Endodermal cell (in vitro differentiated cells): ENCODE measurements around the gene KCNK15. TPM values are rescaled to one million over a fixed set of nuclear protein-coding genes. Genes with fewer than 3 reads are reported as not detected.

Experiments
- DNase-seq: peaks from one replicate; pipeline ENCODE4 v3.0.0-alpha.2; 2017
- H3K27ac ChIP-seq: 2 replicates; pipeline ENCODE4 v1.5.1; 2013; ENCODE audit warnings: mild to moderate bottlenecking, low read depth, low read length, moderate library complexity
- H3K27me3 ChIP-seq: 2 replicates; pipeline ENCODE4 v1.6.1; 2013; ENCODE audit warnings: mild to moderate bottlenecking, low read length, moderate library complexity; ENCODE audit not compliant: insufficient read depth, control insufficient read depth, poor library complexity, severe bottlenecking
- H3K36me3 ChIP-seq: 2 replicates; pipeline ENCODE4 v1.7.0; 2013; ENCODE audit warnings: mild to moderate bottlenecking, low read length, moderate library complexity; ENCODE audit not compliant: control insufficient read depth, insufficient read depth
- H3K4me1 ChIP-seq: one replicate; pipeline ENCODE4 v1.7.0; 2013; ENCODE audit warnings: low read length; ENCODE audit not compliant: control insufficient read depth, insufficient read depth
- H3K4me3 ChIP-seq: 2 replicates; pipeline ENCODE4 v1.5.1; 2013; ENCODE audit warnings: mild to moderate bottlenecking, low read length, moderate library complexity
- H3K9ac ChIP-seq: 2 replicates; pipeline ENCODE4 v1.6.1; 2013; ENCODE audit warnings: mild to moderate bottlenecking, low read length, moderate library complexity; ENCODE audit not compliant: poor library complexity, severe bottlenecking; ENCODE audit errors: extremely low read depth
- H3K9me3 ChIP-seq: 2 replicates; pipeline ENCODE4 v1.6.1; 2013; ENCODE audit warnings: mild to moderate bottlenecking, low read length, moderate library complexity; ENCODE audit not compliant: control insufficient read depth
- H3K27ac Mint-ChIP-seq: 2 replicates; pipeline ENCODE4 v1.8.0; 2020; ENCODE audit warnings: mixed read lengths
- H3K27me3 Mint-ChIP-seq: 2 replicates; pipeline ENCODE4 v1.8.0; 2021; ENCODE audit warnings: mild to moderate bottlenecking, mixed read lengths; ENCODE audit not compliant: insufficient read depth
- H3K36me3 Mint-ChIP-seq: 2 replicates; pipeline ENCODE4 v1.8.0; 2020; ENCODE audit warnings: low read depth, mixed read lengths
- H3K4me1 Mint-ChIP-seq: 2 replicates; pipeline ENCODE4 v1.8.0; 2020; ENCODE audit warnings: mixed read lengths
- H3K4me3 Mint-ChIP-seq: 2 replicates; pipeline ENCODE4 v1.8.0; 2020; ENCODE audit warnings: mild to moderate bottlenecking, moderate library complexity, mixed read lengths
- H3K9me3 Mint-ChIP-seq: 2 replicates; pipeline ENCODE4 v1.8.0; 2020; ENCODE audit warnings: mild to moderate bottlenecking, mixed read lengths
- WGBS, 2 experiments: methylation state at CpG; one replicate each; pipeline versions ENCODE4 v1.1.5 to v1.1.7; 2013; ENCODE audit warnings: missing lambda C conversion rate in 2 of 2, mixed read lengths in 1 of 2; ENCODE audit not compliant: insufficient coverage in 1 of 2, insufficient read length in 1 of 2; 5-methylcytosine and 5-hydroxymethylcytosine counted together
- total RNA-seq, 2 donors: library from RNA; stranded (reverse); fragmentation: NEBNext Ultra II Directional in 1 of 2; extraction: Animal tissue kit (Norgen Biotek cat#: 25700) in 1 of 2; gene quantifications; 2 replicates in 1 of 2; 3 replicates in 1 of 2; pipeline ENCODE4 v1.2.1, GENCODE V29; 2021
- TF ChIP-seq, protein P1 (sequence below): fragments of 200-600 bp; sonication (generic); conservative IDR thresholded peaks from 2 replicates; pipeline ENCODE4 v1.5.0; 2021; ENCODE audit warnings: antibody characterized with exemption, mild to moderate bottlenecking

Gene KCNK15
- total RNA-seq, 2 donors from 2014 or later: 0.15 to 0.22 TPM

- Mint-ChIP-seq H3K4me3 (no peak overlapping the region), H3K9me3 (no peaks in the 10 kb centered on the region), H3K4me1 (peaks cover 28% of the 10 kb centered on the region), H3K36me3 (no peaks in the 10 kb centered on the region), H3K27ac (no peak overlapping the region), H3K27me3 (no peaks in the 10 kb centered on the region)
- no peaks in the 10 kb centered on the region for H3K9me3 ChIP-seq
- H3K36me3 ChIP-seq: no peaks in the 10 kb centered on the region
- no peak overlapping the region for H3K4me3 ChIP-seq
- DNase-seq: peak; percentile 81
- no peak overlapping the region for H3K27ac ChIP-seq
- H3K27me3 ChIP-seq: no peaks in the 10 kb centered on the region
- peaks cover 12% of the 10 kb centered on the region for H3K4me1 ChIP-seq
- TF ChIP-seq, protein P1, sequence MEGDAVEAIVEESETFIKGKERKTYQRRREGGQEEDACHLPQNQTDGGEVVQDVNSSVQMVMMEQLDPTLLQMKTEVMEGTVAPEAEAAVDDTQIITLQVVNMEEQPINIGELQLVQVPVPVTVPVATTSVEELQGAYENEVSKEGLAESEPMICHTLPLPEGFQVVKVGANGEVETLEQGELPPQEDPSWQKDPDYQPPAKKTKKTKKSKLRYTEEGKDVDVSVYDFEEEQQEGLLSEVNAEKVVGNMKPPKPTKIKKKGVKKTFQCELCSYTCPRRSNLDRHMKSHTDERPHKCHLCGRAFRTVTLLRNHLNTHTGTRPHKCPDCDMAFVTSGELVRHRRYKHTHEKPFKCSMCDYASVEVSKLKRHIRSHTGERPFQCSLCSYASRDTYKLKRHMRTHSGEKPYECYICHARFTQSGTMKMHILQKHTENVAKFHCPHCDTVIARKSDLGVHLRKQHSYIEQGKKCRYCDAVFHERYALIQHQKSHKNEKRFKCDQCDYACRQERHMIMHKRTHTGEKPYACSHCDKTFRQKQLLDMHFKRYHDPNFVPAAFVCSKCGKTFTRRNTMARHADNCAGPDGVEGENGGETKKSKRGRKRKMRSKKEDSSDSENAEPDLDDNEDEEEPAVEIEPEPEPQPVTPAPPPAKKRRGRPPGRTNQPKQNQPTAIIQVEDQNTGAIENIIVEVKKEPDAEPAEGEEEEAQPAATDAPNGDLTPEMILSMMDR: no peak
- 42% methylated on average over 4 to 9 of the region's 9 CpGs for WGBS, 2 experiments
- no peak overlapping the region for H3K9ac ChIP-seq
Observed at GRCh38 chr20:44728801-44729443, 16.7 kb upstream of the KCNK15 start.

DNA sequence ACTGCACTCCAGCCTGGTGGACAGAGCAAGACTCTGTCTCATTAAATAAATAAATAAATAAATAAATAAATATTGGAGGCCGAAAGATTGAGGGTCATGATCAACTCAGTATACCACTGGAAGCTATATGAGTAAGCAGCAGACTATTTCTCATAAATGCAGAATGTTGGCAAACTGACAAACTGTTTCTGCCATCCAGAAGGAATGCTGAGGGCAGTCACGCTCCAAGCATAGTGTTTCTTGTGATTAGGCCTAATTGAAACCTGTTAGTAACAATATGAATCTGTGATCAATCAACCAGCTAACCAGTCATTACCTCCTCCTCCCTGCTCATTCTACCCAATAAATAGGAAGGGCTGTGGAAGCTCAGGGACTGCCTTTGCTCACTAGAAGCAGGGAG lies 15.2 kb upstream of the KCNK15 start:
- DNase-seq: no peak
- no peaks in the 10 kb centered on the region for H3K36me3 Mint-ChIP-seq
- Histone ChIP-seq H3K36me3 (no peaks in the 10 kb centered on the region), H3K4me3 (no peak overlapping the region), H3K9me3 (no peaks in the 10 kb centered on the region), H3K9ac (no peak overlapping the region), H3K27ac (no peak overlapping the region), H3K4me1 (peaks cover 12% of the 10 kb centered on the region), H3K27me3 (no peaks in the 10 kb centered on the region)
- TF ChIP-seq, protein P1: no peak
- no peaks in the 10 kb centered on the region for H3K27me3 Mint-ChIP-seq
- WGBS, 2 experiments: 100% methylated on average over 2 of the region's 2 CpGs
- peaks cover 28% of the 10 kb centered on the region for H3K4me1 Mint-ChIP-seq
- no peaks in the 10 kb centered on the region for H3K9me3 Mint-ChIP-seq
- no peak overlapping the region for H3K4me3 Mint-ChIP-seq
- H3K27ac Mint-ChIP-seq: no peak overlapping the region

GRCh38 chr20:44731657-44732056 lies 14.0 kb upstream of the KCNK15 start:
- Histone ChIP-seq H3K36me3 (no peaks in the 10 kb centered on the region), H3K9me3 (no peaks in the 10 kb centered on the region), H3K27ac (no peak overlapping the region), H3K27me3 (no peaks in the 10 kb centered on the region), H3K9ac (no peak overlapping the region), H3K4me3 (no peak overlapping the region), H3K4me1 (peaks cover 12% of the 10 kb centered on the region)
- no peak overlapping the region for H3K4me3 Mint-ChIP-seq
- H3K27ac Mint-ChIP-seq: no peak overlapping the region
- WGBS, 2 experiments: 92 to 98% methylated on average over 7 to 8 of the region's 8 CpGs
- DNase-seq: no peak
- H3K36me3 Mint-ChIP-seq: no peaks in the 10 kb centered on the region
- H3K27me3 Mint-ChIP-seq: no peaks in the 10 kb centered on the region
- no peaks in the 10 kb centered on the region for H3K9me3 Mint-ChIP-seq
- peaks cover 32% of the 10 kb centered on the region for H3K4me1 Mint-ChIP-seq
- TF ChIP-seq, protein P1: no peak
